Endothelial cell of umbilical vein (primary cell): Measurements from ENCODE around the gene SETDB1. TPM values are rescaled to one million over a fixed set of nuclear protein-coding genes. Genes with fewer than 3 reads are reported as not detected.

Source experiments
- BruUV-seq: library from RNA; stranded (reverse); fragments of 400-500 nt; replicated peaks from 2 replicates; lab custom pipeline; 2021; lab: Mats Ljungman, UMichigan
- CTCF ChIA-PET: fragments of 300-600, 350-600 bp; sonication (Branson Sonifier 250); formaldehyde crosslinking; loops from one replicate; lab custom pipeline; 2021; ENCODE audit warnings: antibody characterized with exemption, inconsistent platforms; lab: Charles Lee
- POLR2A ChIA-PET: fragments of 300-600, 350-600 bp; sonication (Branson Sonifier 250); formaldehyde crosslinking; loops from one replicate; lab custom pipeline; 2021; ENCODE audit warnings: antibody characterized with exemption, inconsistent platforms; lab: Charles Lee
- DNase-seq: peaks from one replicate; pipeline ENCODE4 v3.0.0-alpha.2; 2011; ENCODE audit warnings: low read depth, low spot score
- FAIRE-seq: peaks from 2 replicates; lab custom pipeline; 2011; peaks lifted over from hg19 to GRCh38; lab: Jason Lieb, UNC
- H2AFZ ChIP-seq: 2 replicates; pipeline ENCODE4 v1.6.0; 2012; ENCODE audit warnings: low read depth, low read length, control low read depth, inconsistent platforms
- H3K27ac ChIP-seq: 2 replicates; pipeline ENCODE4 v1.5.1; 2011; ENCODE audit warnings: low read depth, mild to moderate bottlenecking, control low read depth, low read length, moderate library complexity; ENCODE audit not compliant: insufficient read depth
- H3K27me3 ChIP-seq, 2 experiments: 2 replicates each; pipeline versions ENCODE4 v1.6.0 to v1.6.1; 2011; ENCODE audit warnings: low read length in 2 of 2, mixed read lengths in 1 of 2; ENCODE audit not compliant: control insufficient read depth in 2 of 2, insufficient read depth in 2 of 2
- H3K36me3 ChIP-seq, 2 experiments: 2 replicates in 1 of 2; 3 replicates in 1 of 2; pipeline ENCODE4 v1.5.1; 2011; ENCODE audit warnings: low read length in 2 of 2, mild to moderate bottlenecking in 1 of 2, moderate library complexity in 1 of 2; ENCODE audit not compliant: control insufficient read depth in 2 of 2, insufficient read depth in 2 of 2; ENCODE audit errors: extremely low read depth in 1 of 2
- H3K4me1 ChIP-seq: 3 replicates; pipeline ENCODE4 v1.5.1; 2011; ENCODE audit warnings: mild to moderate bottlenecking, low read length; ENCODE audit not compliant: control insufficient read depth, insufficient read depth; ENCODE audit errors: extremely low read depth
- H3K4me2 ChIP-seq: 2 replicates; pipeline ENCODE4 v1.6.1; 2011; ENCODE audit warnings: low read length, control low read depth, mixed read lengths; ENCODE audit not compliant: insufficient read depth
- H3K4me3 ChIP-seq, 3 experiments: fragments of 200-600 bp in 1 of 3; sonication (generic), shearing (Covaris generic) in 1 of 3; replicated peaks in 1 of 3; 2 replicates each; pipeline ENCODE4 v1.5.1; 2011 to 2016; ENCODE audit warnings: control low read depth in 3 of 3, low read length in 3 of 3, mild to moderate bottlenecking in 2 of 3, inconsistent platforms in 1 of 3, low read depth in 1 of 3, moderate library complexity in 1 of 3; ENCODE audit not compliant: insufficient read depth in 1 of 3
- H3K79me2 ChIP-seq: 2 replicates; pipeline ENCODE4 v1.6.0; 2012; ENCODE audit warnings: low read length, inconsistent platforms; ENCODE audit not compliant: control insufficient read depth, insufficient read depth
- H3K9ac ChIP-seq: replicated peaks from 2 replicates; pipeline ENCODE3; 2011; ENCODE audit warnings: low read length, control low read depth; ENCODE audit not compliant: insufficient read depth; ENCODE audit errors: extremely low read depth
- H3K9me1 ChIP-seq: replicated peaks from 3 replicates; pipeline ENCODE4 v1.6.0; 2011; ENCODE audit warnings: mild to moderate bottlenecking, low read length; ENCODE audit not compliant: control insufficient read depth, insufficient read depth; ENCODE audit errors: extremely low read depth
- H3K9me3 ChIP-seq: replicated peaks from 2 replicates; pipeline ENCODE4 v1.5.1; 2012; ENCODE audit warnings: low read length, inconsistent platforms; ENCODE audit not compliant: control insufficient read depth, insufficient read depth
- H4K20me1 ChIP-seq: replicated peaks from 2 replicates; pipeline ENCODE3; 2011; ENCODE audit warnings: mild to moderate bottlenecking, low read length; ENCODE audit not compliant: control insufficient read depth, insufficient read depth; ENCODE audit errors: extremely low read depth
- CTCF ChIP-seq, 2 donors: IDR thresholded peaks; 1 replicate in 1 of 2; 2 replicates in 1 of 2; pipeline ENCODE4 v1.5.1; 2011; ENCODE audit warnings: low read length in 2 of 2, mild to moderate bottlenecking in 2 of 2, moderate library complexity in 2 of 2, control low read depth in 1 of 2, inconsistent platforms in 1 of 2, low read depth in 1 of 2; ENCODE audit not compliant: insufficient read depth in 1 of 2; ENCODE audit errors: extremely low read depth in 1 of 2
- EZH2 ChIP-seq: IDR thresholded peaks from 2 replicates; pipeline ENCODE4 v1.6.1; 2012; ENCODE audit warnings: borderline replicate concordance, low read depth, mild to moderate bottlenecking, moderate library complexity, low read length, inconsistent platforms; ENCODE audit not compliant: severe bottlenecking
- FOS ChIP-seq: IDR thresholded peaks from 2 replicates; pipeline ENCODE4 v1.6.1; 2011; ENCODE audit warnings: mild to moderate bottlenecking, low read length, moderate library complexity, borderline replicate concordance; ENCODE audit not compliant: insufficient read depth
- GATA2 ChIP-seq: IDR thresholded peaks from 2 replicates; pipeline ENCODE4 v1.7.0; 2011; ENCODE audit warnings: low read depth, mild to moderate bottlenecking, moderate library complexity, mixed read lengths, low read length; ENCODE audit not compliant: insufficient read length, insufficient read depth
- JUN ChIP-seq: IDR thresholded peaks from 2 replicates; pipeline ENCODE4 v1.6.1; 2011; ENCODE audit warnings: borderline replicate concordance, low read depth; ENCODE audit not compliant: insufficient read length, insufficient read depth
- MAX ChIP-seq: IDR thresholded peaks from 2 replicates; pipeline ENCODE4 v1.6.1; 2011; ENCODE audit not compliant: insufficient read depth, insufficient read length
- MYC ChIP-seq: IDR thresholded peaks from one replicate; pipeline ENCODE4 v1.6.1; 2011; ENCODE audit warnings: mild to moderate bottlenecking, low read depth, low read length
- POLR2A ChIP-seq: IDR thresholded peaks from 2 replicates; pipeline ENCODE4 v1.6.1; 2012; ENCODE audit warnings: low read depth, mild to moderate bottlenecking, control low read depth, low read length
- POLR2AphosphoS5 ChIP-seq: IDR thresholded peaks from 2 replicates; pipeline ENCODE4 v1.6.1; 2012; ENCODE audit warnings: low read depth, mild to moderate bottlenecking, control low read depth, low read length, moderate library complexity; ENCODE audit not compliant: insufficient read depth
- dilution Hi-C: fragments of 300-500 bp; cut with MboI; formaldehyde crosslinking; loops from one replicate; pipeline ENCODE4 v1.15.0; 2019; ENCODE audit warnings: low sequenced_read_pairs; ENCODE audit not compliant: extremely low pct_ligation_motif_present
- intact Hi-C: fragments of 100-400 bp; cut with micrococcal nuclease; formaldehyde crosslinking; loops from one replicate; pipeline ENCODE4 v1.10.0; 2022
- polyA plus RNA-seq, 4 experiments: library from polyadenylated mRNA; depleted of rRNA in 3 of 4; stranded (reverse) in 3 of 4; unstranded in 1 of 4; fragments of >200 nt; gene quantifications; 2 replicates each; pipeline versions ENCODE4 v1.2.1 to v1.2.3, GENCODE V29; 2011 to 2012; ENCODE audit warnings: missing spikeins in 1 of 4
- total RNA-seq: library from RNA; stranded (reverse); gene quantifications from 2 replicates; pipeline ENCODE4 v1.2.3, GENCODE V29; 2021

SETDB1 gene
- total and polyA plus RNA-seq, 2 donors (not counting 3 experiments of a cell fraction or from before 2014, with no cell fraction given): 25.3 to 49.2 TPM

- Histone ChIP-seq H2AFZ (peak overlapping the region; percentile 39), H3K9me3 (no peaks in the 10 kb centered on the region), H3K4me3 (no peak overlapping the region), H3K27ac (peak overlapping the region; percentile 89), H3K9ac (peak overlapping the region; percentile 63), H3K27me3 (no peaks in the 10 kb centered on the region), H3K79me2 (no peaks in the 10 kb centered on the region), H3K4me1 (peaks cover 11% of the 10 kb centered on the region), H3K9me1 (no peaks in the 10 kb centered on the region), H3K36me3 (peaks cover 0 to 11% of the 10 kb centered on the region in 2 experiments), H4K20me1 (no peaks in the 10 kb centered on the region), H3K4me2 (peak overlapping the region; percentile 45)
- dilution Hi-C loops: no loop called here
- no TSS peak for BruUV-seq
- intact Hi-C loops: no loop called here
- TF ChIP-seq MYC (no peak), POLR2AphosphoS5 (peak; percentile 55), CTCF (IDR thresholded peaks at IDR 0.05; ENCODE audit: extremely low read depth in 1 of 2, insufficient read depth in 1 of 2, low read depth in 1 of 2, low read length in 2 of 2) (no peak), POLR2A (no peak), FOS (no peak), MAX (peak; percentile 4), EZH2 (no peak), JUN (peak; percentile 41), GATA2 (no peak)
- peak; percentile 85 for FAIRE-seq
- CTCF ChIA-PET: interaction anchor here (0.8 to 12.3 kb wide), 4 partner anchors 7 to 49 kb away, joined by 3 to 278 read pairs (median 66); partner anchors contain the start of genes ANXA9, C1orf56, CERS2 and MINDY1
- DNase-seq: peak; percentile 46
- POLR2A ChIA-PET: no interaction called here
These were observed 73.0 kb downstream of the SETDB1 start for GRCh38 chr1:150999051-150999674.
